WTC11 (cell line): ENCODE results near the gene GRAMD4. TPM values are rescaled to one million over a fixed set of nuclear protein-coding genes. Genes with fewer than 3 reads are reported as not detected.

Source experiments
- ATAC-seq: fragments of 200-7000 bp; cut with Tn5 transposase; 2 replicates; pipeline ENCODE4 v1.10.0; 2021; ENCODE audit warnings: mild to moderate bottlenecking, moderate library complexity
- CTCF ChIA-PET: fragments of 300-600 bp; sonication (Branson Sonifier 250); formaldehyde crosslinking; loops from one replicate; lab custom pipeline; 2021; ENCODE audit warnings: antibody characterized with exemption; lab: Charles Lee
- POLR2A ChIA-PET: fragments of 350-600 bp; sonication (Branson Sonifier 250); formaldehyde crosslinking; loops from one replicate; lab custom pipeline; 2021; ENCODE audit warnings: antibody characterized with exemption; lab: Charles Lee
- DNase-seq: peaks from one replicate; pipeline ENCODE4 v3.0.0; 2021; ENCODE audit warnings: low spot score
- H3K27ac Mint-ChIP-seq: 2 replicates; pipeline ENCODE4 v1.8.0; 2021; ENCODE audit warnings: mixed read lengths
- H3K27me3 Mint-ChIP-seq: 2 replicates; pipeline ENCODE4 v1.8.0; 2021; ENCODE audit warnings: low read depth, mild to moderate bottlenecking, moderate library complexity, mixed read lengths
- H3K36me3 Mint-ChIP-seq: 2 replicates; pipeline ENCODE4 v1.8.0; 2021; ENCODE audit warnings: mixed read lengths
- H3K4me1 Mint-ChIP-seq: 2 replicates; pipeline ENCODE4 v1.8.0; 2022; ENCODE audit warnings: mixed read lengths
- H3K4me3 Mint-ChIP-seq: 2 replicates; pipeline ENCODE4 v1.8.0; 2021; ENCODE audit warnings: mild to moderate bottlenecking, moderate library complexity, mixed read lengths
- H3K9me3 Mint-ChIP-seq: 2 replicates; pipeline ENCODE4 v1.8.0; 2021; ENCODE audit warnings: mixed read lengths
- ATF1 ChIP-seq: sonication (generic); formaldehyde crosslinking; IDR thresholded peaks from 2 replicates; pipeline ENCODE4 v1.8.1; 2023; ENCODE audit warnings: mild to moderate bottlenecking, moderate library complexity, missing genetic modification reagents
- CBFB ChIP-seq: sonication (generic); formaldehyde crosslinking; IDR thresholded peaks from 2 replicates; pipeline ENCODE4 v1.8.1; 2022; ENCODE audit warnings: mild to moderate bottlenecking, low read depth, missing genetic modification reagents
- CREM ChIP-seq: sonication (generic); formaldehyde crosslinking; IDR thresholded peaks from 2 replicates; pipeline ENCODE4 v1.8.1; 2022; ENCODE audit warnings: mild to moderate bottlenecking, missing genetic modification reagents, moderate library complexity
- ETV6 ChIP-seq: sonication (generic); formaldehyde crosslinking; IDR thresholded peaks from 2 replicates; pipeline ENCODE4 v1.8.1; 2022; ENCODE audit warnings: mild to moderate bottlenecking, missing genetic modification reagents
- FOXK1 ChIP-seq: sonication (generic); formaldehyde crosslinking; IDR thresholded peaks from 2 replicates; pipeline ENCODE4 v1.8.0; 2022; ENCODE audit warnings: mild to moderate bottlenecking, moderate library complexity, missing genetic modification reagents
- GABPB1 ChIP-seq: sonication (generic); formaldehyde crosslinking; IDR thresholded peaks from 2 replicates; pipeline ENCODE4 v1.8.1; 2023; ENCODE audit warnings: mild to moderate bottlenecking, missing genetic modification reagents
- MXD4 ChIP-seq: fragments of 250-450 bp; sonication (Bioruptor Pico); IDR thresholded peaks from 2 replicates; pipeline ENCODE4 v1.8.0; 2021; ENCODE audit warnings: mild to moderate bottlenecking, moderate library complexity, borderline replicate concordance
- NR2C2 ChIP-seq: sonication (generic); formaldehyde crosslinking; IDR thresholded peaks from 2 replicates; pipeline ENCODE4 v1.8.0; 2022; ENCODE audit warnings: mild to moderate bottlenecking, missing genetic modification reagents
- TP53 ChIP-seq: sonication (generic); formaldehyde crosslinking; IDR thresholded peaks from 2 replicates; pipeline ENCODE4 v1.8.1; 2023; ENCODE audit warnings: mild to moderate bottlenecking, missing genetic modification reagents
- ZBTB21 ChIP-seq: sonication (generic); formaldehyde crosslinking; IDR thresholded peaks from 2 replicates; pipeline ENCODE4 v1.8.1; 2023; ENCODE audit warnings: mild to moderate bottlenecking, missing genetic modification reagents, borderline replicate concordance
- ZNF317 ChIP-seq: sonication (generic); formaldehyde crosslinking; IDR thresholded peaks from 2 replicates; pipeline ENCODE4 v1.8.1; 2023; ENCODE audit warnings: low read depth, mild to moderate bottlenecking, moderate library complexity, missing genetic modification reagents, borderline replicate concordance
- ZNF423 ChIP-seq: fragments of 250-450 bp; sonication (Bioruptor Pico); IDR thresholded peaks from 2 replicates; pipeline ENCODE4 v2.1.2; 2022; ENCODE audit warnings: mild to moderate bottlenecking, moderate library complexity
- total RNA-seq: library from RNA; stranded (reverse); gene quantifications from 3 replicates; pipeline ENCODE4 v1.2.3, GENCODE V29; 2021
- TF ChIP-seq, protein P1 (sequence below): sonication (generic); formaldehyde crosslinking; IDR thresholded peaks from 2 replicates; pipeline ENCODE4 v1.8.1; 2022; ENCODE audit warnings: missing genetic modification reagents, borderline replicate concordance
- TF ChIP-seq, protein P2 (sequence below): sonication (generic); formaldehyde crosslinking; IDR thresholded peaks from 2 replicates; pipeline ENCODE4 v1.8.1; 2023; ENCODE audit warnings: mild to moderate bottlenecking, moderate library complexity, missing genetic modification reagents
- TF ChIP-seq, protein P3 (sequence below): fragments of 250-450 bp; sonication (Bioruptor Pico); IDR thresholded peaks from 2 replicates; pipeline ENCODE4 v1.8.0; 2021; ENCODE audit warnings: mild to moderate bottlenecking
- TF ChIP-seq, protein P4 (sequence below): fragments of 250-450 bp; sonication (Bioruptor Pico); IDR thresholded peaks from 2 replicates; pipeline ENCODE4 v1.9.0; 2021; ENCODE audit warnings: mild to moderate bottlenecking
- TF ChIP-seq, protein P5 (sequence below): sonication (generic); formaldehyde crosslinking; IDR thresholded peaks from 2 replicates; pipeline ENCODE4 v1.8.0; 2022; ENCODE audit warnings: mild to moderate bottlenecking, missing genetic modification reagents
- TF ChIP-seq, protein P6 (sequence below): sonication (generic); formaldehyde crosslinking; conservative IDR thresholded peaks from 2 replicates; pipeline ENCODE4 v1.8.1; 2022; ENCODE audit warnings: mild to moderate bottlenecking, missing genetic modification reagents
- TF ChIP-seq, protein P7 (sequence below): fragments of 250-450 bp; sonication (Bioruptor Pico); conservative IDR thresholded peaks from 2 replicates; pipeline ENCODE4 v1.9.0; 2021; ENCODE audit warnings: mild to moderate bottlenecking
- TF ChIP-seq, protein P8 (sequence below): sonication (generic); formaldehyde crosslinking; IDR thresholded peaks from 2 replicates; pipeline ENCODE4 v1.8.0; 2022; ENCODE audit warnings: mild to moderate bottlenecking, missing genetic modification reagents

GRAMD4 gene
- total RNA-seq, 1 experiment from 2014 or later: 41.0 TPM

DNA sequence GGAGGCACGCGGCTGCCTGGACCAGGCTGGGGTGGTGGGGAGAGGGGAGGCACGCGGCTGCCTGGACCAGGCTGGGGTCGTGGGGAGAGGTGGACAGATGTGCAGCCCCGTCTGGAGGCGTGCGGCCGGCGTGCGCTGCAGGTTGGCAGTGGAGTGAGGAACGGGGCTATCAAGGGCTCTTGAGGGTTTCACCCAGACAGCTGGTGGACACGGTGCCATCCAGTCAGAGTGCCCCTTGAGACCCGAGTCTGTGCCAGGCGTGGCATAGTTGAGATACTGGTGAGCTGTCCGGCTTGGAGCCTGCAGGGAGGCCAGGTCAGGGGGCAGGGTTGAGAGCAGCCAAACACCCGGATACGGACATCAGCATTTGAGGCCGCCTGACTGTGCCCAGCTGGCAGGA, 1.5 kb upstream of the GRAMD4 start:
- ChIA-PET CTCF (no interaction called here), POLR2A (no interaction called here)
- peaks cover 5% of the 10 kb centered on the region for H3K4me1 Mint-ChIP-seq
- no peaks in the 10 kb centered on the region for H3K36me3 Mint-ChIP-seq
- no peak overlapping the region for H3K27ac Mint-ChIP-seq
- TF ChIP-seq ZNF317 (no peak), NR2C2 (CRISPR knock-in tag) (no peak), MXD4 (no peak), FOXK1 (CRISPR knock-in tag) (no peak), ZNF423 (CRISPR knock-in tag) (no peak)
- TF ChIP-seq, protein P1, sequence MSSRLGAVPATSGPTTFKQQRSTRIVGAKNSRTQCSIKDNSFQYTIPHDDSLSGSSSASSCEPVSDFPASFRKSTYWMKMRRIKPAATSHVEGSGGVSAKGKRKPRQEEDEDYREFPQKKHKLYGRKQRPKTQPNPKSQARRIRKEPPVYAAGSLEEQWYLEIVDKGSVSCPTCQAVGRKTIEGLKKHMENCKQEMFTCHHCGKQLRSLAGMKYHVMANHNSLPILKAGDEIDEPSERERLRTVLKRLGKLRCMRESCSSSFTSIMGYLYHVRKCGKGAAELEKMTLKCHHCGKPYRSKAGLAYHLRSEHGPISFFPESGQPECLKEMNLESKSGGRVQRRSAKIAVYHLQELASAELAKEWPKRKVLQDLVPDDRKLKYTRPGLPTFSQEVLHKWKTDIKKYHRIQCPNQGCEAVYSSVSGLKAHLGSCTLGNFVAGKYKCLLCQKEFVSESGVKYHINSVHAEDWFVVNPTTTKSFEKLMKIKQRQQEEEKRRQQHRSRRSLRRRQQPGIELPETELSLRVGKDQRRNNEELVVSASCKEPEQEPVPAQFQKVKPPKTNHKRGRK (CRISPR knock-in tag): no peak
- TF ChIP-seq, protein P2, sequence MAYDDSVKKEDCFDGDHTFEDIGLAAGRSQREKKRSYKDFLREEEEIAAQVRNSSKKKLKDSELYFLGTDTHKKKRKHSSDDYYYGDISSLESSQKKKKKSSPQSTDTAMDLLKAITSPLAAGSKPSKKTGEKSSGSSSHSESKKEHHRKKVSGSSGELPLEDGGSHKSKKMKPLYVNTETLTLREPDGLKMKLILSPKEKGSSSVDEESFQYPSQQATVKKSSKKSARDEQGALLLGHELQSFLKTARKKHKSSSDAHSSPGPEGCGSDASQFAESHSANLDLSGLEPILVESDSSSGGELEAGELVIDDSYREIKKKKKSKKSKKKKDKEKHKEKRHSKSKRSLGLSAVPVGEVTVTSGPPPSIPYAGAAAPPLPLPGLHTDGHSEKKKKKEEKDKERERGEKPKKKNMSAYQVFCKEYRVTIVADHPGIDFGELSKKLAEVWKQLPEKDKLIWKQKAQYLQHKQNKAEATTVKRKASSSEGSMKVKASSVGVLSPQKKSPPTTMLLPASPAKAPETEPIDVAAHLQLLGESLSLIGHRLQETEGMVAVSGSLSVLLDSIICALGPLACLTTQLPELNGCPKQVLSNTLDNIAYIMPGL (CRISPR knock-in tag): no peak
- TF ChIP-seq, protein P3, sequence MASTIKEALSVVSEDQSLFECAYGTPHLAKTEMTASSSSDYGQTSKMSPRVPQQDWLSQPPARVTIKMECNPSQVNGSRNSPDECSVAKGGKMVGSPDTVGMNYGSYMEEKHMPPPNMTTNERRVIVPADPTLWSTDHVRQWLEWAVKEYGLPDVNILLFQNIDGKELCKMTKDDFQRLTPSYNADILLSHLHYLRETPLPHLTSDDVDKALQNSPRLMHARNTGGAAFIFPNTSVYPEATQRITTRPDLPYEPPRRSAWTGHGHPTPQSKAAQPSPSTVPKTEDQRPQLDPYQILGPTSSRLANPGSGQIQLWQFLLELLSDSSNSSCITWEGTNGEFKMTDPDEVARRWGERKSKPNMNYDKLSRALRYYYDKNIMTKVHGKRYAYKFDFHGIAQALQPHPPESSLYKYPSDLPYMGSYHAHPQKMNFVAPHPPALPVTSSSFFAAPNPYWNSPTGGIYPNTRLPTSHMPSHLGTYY: no peak
- no peaks in the 10 kb centered on the region for H3K9me3 Mint-ChIP-seq
- no peaks in the 10 kb centered on the region for H3K27me3 Mint-ChIP-seq
- H3K4me3 Mint-ChIP-seq: no peak overlapping the region
- no peak for ATAC-seq
- no peak for DNase-seq

DNA sequence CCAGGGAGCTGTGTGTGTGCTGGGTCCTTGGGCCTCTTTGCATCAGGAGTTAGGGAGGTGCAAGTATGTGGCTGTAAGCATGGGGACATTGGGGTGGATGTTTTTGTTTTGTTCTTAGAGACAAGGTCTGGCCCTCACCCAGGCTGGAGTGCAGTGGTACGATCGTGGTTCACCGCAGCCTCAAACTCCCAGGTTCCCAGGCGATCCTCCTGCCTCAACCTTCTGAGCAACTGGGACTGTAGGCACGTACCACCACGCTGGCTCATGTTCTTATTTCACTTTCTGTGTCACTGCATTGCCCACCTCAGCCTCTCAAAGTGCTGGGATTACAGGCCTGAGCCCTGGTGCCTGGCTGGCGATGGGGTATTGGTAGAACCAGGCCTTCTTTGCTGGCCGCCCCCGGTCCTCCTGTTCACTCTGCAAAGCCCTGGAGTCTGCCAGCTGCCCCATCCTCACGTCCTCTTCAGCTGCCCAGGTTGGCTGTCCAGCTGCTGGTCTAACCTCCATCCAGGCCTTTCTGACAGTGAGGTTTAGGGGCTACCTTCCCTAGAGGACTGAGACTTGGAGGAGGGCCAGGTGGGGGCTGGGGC, 851 bp upstream of the GRAMD4 start:
- ATAC-seq: no peak
- Mint-ChIP-seq H3K4me3 (no peak overlapping the region), H3K27me3 (no peaks in the 10 kb centered on the region), H3K9me3 (no peaks in the 10 kb centered on the region), H3K27ac (no peak overlapping the region), H3K36me3 (no peaks in the 10 kb centered on the region), H3K4me1 (no peaks in the 10 kb centered on the region)
- DNase-seq: no peak
- TF ChIP-seq ZBTB21 (CRISPR knock-in tag) (no peak), ATF1 (CRISPR knock-in tag) (no peak), CREM (CRISPR knock-in tag) (no peak), ETV6 (no peak), CBFB (CRISPR knock-in tag) (no peak), TP53 (CRISPR knock-in tag) (no peak), GABPB1 (CRISPR knock-in tag) (no peak)
- TF ChIP-seq, protein P4, sequence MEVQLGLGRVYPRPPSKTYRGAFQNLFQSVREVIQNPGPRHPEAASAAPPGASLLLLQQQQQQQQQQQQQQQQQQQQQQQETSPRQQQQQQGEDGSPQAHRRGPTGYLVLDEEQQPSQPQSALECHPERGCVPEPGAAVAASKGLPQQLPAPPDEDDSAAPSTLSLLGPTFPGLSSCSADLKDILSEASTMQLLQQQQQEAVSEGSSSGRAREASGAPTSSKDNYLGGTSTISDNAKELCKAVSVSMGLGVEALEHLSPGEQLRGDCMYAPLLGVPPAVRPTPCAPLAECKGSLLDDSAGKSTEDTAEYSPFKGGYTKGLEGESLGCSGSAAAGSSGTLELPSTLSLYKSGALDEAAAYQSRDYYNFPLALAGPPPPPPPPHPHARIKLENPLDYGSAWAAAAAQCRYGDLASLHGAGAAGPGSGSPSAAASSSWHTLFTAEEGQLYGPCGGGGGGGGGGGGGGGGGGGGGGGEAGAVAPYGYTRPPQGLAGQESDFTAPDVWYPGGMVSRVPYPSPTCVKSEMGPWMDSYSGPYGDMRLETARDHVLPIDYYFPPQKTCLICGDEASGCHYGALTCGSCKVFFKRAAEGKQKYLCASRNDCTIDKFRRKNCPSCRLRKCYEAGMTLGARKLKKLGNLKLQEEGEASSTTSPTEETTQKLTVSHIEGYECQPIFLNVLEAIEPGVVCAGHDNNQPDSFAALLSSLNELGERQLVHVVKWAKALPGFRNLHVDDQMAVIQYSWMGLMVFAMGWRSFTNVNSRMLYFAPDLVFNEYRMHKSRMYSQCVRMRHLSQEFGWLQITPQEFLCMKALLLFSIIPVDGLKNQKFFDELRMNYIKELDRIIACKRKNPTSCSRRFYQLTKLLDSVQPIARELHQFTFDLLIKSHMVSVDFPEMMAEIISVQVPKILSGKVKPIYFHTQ (CRISPR knock-in tag): no peak
- TF ChIP-seq, protein P5, sequence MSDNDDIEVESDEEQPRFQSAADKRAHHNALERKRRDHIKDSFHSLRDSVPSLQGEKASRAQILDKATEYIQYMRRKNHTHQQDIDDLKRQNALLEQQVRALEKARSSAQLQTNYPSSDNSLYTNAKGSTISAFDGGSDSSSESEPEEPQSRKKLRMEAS (CRISPR knock-in tag): no peak
- TF ChIP-seq, protein P6, sequence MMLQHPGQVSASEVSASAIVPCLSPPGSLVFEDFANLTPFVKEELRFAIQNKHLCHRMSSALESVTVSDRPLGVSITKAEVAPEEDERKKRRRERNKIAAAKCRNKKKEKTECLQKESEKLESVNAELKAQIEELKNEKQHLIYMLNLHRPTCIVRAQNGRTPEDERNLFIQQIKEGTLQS (CRISPR knock-in tag): no peak
- TF ChIP-seq, protein P7, sequence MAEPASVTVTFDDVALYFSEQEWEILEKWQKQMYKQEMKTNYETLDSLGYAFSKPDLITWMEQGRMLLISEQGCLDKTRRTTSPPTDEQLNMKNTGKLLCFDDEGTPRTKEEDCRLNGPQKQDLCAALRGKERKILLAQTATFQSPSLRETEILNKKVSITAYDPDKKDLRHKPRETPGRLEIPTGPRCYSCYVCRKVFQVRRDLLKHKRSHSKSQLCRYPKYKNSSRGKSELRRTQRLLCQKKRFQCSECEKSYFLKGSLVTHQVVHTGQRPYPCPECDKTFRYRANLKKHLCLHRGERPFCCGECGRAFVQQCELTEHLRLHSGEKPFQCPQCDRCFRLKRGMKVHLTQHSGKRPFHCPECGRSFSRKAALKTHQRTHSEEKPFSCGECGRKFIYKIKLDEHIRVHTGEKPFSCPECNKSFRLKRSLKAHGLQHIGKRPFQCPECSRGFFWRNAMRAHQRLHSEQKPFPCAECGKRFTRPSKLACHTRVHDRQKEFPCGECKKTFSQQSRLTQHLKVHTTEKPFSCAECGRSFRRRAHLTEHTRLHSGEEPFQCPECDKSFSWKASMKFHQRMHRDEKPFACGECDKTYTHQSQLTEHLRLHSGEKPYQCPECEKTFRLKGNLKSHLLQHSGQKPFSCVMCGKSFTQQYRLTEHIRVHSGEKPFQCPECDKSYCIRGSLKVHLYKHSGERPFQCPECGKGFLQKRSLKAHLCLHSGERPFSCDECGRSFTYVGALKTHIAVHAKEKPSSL (CRISPR knock-in tag): no peak
- TF ChIP-seq, protein P8, sequence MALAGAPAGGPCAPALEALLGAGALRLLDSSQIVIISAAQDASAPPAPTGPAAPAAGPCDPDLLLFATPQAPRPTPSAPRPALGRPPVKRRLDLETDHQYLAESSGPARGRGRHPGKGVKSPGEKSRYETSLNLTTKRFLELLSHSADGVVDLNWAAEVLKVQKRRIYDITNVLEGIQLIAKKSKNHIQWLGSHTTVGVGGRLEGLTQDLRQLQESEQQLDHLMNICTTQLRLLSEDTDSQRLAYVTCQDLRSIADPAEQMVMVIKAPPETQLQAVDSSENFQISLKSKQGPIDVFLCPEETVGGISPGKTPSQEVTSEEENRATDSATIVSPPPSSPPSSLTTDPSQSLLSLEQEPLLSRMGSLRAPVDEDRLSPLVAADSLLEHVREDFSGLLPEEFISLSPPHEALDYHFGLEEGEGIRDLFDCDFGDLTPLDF (CRISPR knock-in tag): no peak
- ChIA-PET CTCF (no interaction called here), POLR2A (no interaction called here)
